Retinal pigment epithelial cell (primary cell): Measurements from ENCODE around the gene LZTS2.
"Not testable (repeated sequence)": the region's sequence is repeated elsewhere in the genome, so short reads cannot be mapped to it uniquely, and the experiment has no call there.

ENCODE experiments used
- DNase-seq: peaks from one replicate; pipeline ENCODE4 v3.0.0-alpha.2; 2010; ENCODE audit warnings: low read depth
- H3K4me3 ChIP-seq: 2 replicates; pipeline ENCODE4 v1.5.1; 2011; ENCODE audit warnings: mild to moderate bottlenecking, low read length, control low read depth, moderate library complexity
- TF ChIP-seq, protein P1 (sequence below): conservative IDR thresholded peaks from 2 replicates; pipeline ENCODE4 v1.5.1; 2011; ENCODE audit warnings: low read depth, low read length, control low read depth, inconsistent platforms

LZTS2 gene

GRCh38 chr10:101031128-101031795, 31.7 kb downstream of the LZTS2 start, which contains the start of the genes PDZD7 and SFXN3:
TSS of gene PDZD7 (minus strand) at chr10:101031129. CDS start at chr10:101030219, 910 bp downstream.
TSS of gene SFXN3 (plus strand) at chr10:101031234. CDS start at chr10:101034695, 3,461 bp downstream.
- H3K4me3 ChIP-seq, result peak within 1 kb of the TSS; percentile 84
- DNase-seq, result peak; percentile 74
- TF ChIP-seq, protein P1, sequence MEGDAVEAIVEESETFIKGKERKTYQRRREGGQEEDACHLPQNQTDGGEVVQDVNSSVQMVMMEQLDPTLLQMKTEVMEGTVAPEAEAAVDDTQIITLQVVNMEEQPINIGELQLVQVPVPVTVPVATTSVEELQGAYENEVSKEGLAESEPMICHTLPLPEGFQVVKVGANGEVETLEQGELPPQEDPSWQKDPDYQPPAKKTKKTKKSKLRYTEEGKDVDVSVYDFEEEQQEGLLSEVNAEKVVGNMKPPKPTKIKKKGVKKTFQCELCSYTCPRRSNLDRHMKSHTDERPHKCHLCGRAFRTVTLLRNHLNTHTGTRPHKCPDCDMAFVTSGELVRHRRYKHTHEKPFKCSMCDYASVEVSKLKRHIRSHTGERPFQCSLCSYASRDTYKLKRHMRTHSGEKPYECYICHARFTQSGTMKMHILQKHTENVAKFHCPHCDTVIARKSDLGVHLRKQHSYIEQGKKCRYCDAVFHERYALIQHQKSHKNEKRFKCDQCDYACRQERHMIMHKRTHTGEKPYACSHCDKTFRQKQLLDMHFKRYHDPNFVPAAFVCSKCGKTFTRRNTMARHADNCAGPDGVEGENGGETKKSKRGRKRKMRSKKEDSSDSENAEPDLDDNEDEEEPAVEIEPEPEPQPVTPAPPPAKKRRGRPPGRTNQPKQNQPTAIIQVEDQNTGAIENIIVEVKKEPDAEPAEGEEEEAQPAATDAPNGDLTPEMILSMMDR, result no peak

DNA sequence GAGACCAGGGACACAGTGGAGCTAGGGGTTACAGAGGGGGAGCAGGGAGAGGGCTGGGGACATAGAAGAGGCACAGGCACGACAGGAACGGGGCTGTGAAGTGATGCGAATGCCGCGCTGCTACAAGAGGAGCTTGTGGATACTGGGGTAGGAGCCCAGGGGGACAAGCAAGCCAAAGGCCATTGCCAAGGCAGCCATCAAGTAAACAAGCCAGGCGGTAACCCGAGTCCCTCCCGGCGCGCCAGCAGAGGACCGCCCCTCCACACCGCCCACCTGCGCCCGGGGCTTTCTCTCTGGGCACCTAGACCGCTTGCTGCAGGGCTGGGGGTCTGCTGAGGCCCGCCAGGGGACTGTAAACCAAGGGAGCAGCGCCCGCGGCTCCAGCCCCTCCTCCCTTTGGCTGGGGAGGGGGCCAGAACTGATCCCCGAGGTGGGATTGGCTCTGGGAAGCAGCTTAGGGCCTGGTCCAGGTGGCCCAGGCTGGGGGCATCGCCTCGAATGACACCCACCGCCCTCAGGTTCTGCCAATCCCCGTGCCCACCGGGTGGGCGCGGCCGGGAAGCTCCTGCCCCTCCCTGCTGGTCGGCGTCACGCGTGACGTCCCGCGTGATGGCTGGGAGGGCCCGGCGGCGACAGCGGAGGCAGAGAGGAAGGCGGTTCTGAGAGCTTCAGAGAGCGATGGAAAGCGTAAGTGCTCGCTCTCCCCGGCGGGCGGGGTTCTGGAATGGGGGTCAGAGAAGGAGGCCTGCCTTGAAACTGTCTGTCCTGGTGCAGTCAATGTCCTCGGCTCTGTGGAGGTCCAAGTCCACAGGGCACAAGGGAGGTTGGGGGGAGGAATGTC, 32.4 kb downstream of the LZTS2 start:
- no peak for DNase-seq
- peak overlapping the region; percentile 84 for H3K4me3 ChIP-seq
- TF ChIP-seq, protein P1, result no peak

DNA sequence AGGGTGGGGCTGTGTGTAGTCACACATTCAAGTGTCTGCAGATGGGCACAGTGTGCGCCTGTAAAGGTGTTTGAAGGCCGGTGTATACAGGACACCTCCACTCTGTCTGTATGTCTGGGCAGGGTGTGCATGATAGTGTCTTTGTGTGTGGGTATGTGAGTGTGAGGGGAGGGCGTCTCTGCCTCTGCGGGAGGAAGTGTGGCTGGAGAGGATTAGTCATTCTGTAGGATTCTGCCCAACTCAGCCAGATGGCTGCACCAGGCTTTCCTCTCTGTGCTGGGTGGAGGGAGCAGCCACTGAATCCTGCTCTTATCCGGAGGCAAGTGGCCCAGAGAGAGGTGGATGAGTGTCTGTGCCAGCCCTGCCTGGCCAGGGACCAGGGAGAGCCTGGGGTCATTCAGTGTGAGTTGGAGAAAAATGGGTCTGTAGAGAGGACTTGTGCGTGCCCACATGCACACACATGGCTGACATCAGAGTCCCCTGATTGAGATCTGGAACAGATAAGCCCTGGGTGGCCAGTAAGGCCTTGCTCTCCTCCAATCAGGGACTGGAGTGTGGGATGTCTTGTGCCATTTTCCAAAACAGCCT, 33.1 kb downstream of the LZTS2 start:
- TF ChIP-seq, protein P1, result no peak
- H3K4me3 ChIP-seq, result peak overlapping the region; percentile 84
- DNase-seq, result no peak

- TF ChIP-seq, protein P1, result no peak
- H3K4me3 ChIP-seq, result peak overlapping the region; percentile 84
- DNase-seq, result no peak
These were observed 33.7 kb downstream of the LZTS2 start for GRCh38 chr10:101033276-101033675.

DNA sequence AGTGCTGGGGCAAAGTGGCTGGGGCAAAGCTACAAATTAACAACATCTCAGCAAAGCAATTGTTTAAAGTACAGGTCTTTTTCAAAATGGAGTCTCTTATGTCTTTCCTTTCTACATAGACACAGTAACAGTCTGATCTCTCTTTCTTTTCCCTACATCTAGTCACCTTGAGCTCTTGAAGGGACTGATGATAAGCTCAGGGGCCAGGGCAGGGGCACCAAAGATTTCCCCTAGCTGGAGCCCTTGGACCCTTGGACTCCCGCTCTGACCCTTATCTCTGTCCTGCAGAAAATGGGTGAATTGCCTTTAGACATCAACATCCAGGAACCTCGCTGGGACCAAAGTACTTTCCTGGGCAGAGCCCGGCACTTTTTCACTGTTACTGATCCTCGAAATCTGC, 34.8 kb downstream of the LZTS2 start:
- H3K4me3 ChIP-seq, DNase-seq: not testable (repeated sequence)

DNA sequence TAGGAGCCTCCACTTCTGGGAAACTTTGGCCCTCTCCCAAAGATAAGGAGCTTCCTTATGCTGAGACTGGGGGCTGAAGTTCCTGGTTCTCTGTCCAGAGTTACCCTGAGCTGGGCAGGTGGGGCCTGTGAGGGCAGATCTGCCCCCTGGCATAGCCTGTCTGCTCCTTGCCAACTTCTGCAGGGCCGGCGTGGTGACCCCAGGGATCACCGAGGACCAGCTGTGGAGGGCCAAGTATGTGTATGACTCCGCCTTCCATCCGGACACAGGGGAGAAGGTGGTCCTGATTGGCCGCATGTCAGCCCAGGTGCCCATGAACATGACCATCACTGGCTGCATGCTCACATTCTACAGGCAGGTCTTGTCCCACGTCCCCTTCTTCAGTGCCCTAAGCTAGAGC, 35.7 kb downstream of the LZTS2 start:
- no peak overlapping the region for H3K4me3 ChIP-seq
- TF ChIP-seq, protein P1, result no peak
- no peak for DNase-seq

DNA sequence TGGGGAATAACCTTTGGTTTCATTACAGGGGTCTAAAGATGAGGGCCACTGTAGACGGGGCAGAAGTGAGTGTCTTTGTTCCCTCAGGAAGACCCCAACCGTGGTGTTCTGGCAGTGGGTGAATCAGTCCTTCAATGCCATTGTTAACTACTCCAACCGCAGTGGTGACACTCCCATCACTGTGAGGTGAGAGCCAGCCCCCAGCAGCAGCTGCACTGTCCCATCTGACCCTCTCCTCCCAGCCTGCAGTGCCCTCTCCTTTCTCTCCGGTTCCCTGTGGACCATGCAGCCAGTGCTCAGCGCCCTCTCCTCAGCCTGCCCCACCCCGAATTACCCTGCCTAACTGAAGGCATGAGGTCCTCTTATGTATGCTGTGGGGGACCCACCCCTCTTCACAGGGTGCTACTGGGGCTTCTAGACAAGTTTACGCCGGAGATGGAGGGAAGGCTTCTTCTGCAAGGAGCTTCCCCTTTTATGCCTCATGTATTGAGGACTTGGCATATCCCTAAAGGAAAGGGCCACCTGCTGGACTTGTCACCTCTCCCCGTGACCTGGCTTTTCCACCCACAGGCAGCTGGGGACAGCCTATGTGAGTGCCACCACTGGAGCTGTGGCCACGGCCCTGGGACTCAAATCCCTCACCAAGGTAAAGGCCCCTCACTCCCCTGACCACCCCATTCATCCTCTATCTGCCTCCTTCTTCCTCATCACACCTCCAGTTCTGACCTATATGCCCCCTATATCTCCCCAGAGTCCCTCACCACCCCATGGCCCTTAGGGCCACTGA, 36.5 kb downstream of the LZTS2 start:
- no peak for DNase-seq
- TF ChIP-seq, protein P1, result no peak
- no peak overlapping the region for H3K4me3 ChIP-seq
